ENCODE data around the gene SPAG4. TPM values are rescaled to one million over a fixed set of nuclear protein-coding genes. Genes with fewer than 3 reads are reported as not detected.

SPAG4 gene
- total RNA-seq, 1 donor from 2014 or later = 2.4 TPM

DNA sequence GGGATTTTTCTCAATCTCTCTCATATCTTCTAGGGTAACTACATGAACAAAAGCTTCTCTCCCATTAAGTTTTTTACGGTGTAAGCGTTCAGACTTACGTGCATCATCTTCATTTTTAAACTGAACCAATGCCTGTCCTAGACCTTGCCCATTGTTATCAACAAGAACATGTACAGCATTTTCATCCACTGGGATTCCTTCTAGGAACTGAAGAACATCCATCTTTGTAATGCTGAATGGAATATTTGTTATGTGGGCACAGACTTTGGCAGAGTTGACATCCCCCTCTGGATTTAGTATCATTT is 37.8 kb downstream of the SPAG4 start:
- Mint-ChIP-seq H3K36me3 (peaks cover 16% of the 10 kb centered on the region), H3K4me1 (ENCODE audit: unreplicated experiment) (peaks cover 12% of the 10 kb centered on the region), H3K27ac (no peak overlapping the region)

GRCh38 chr20:35653893-35654292 is 38.3 kb downstream of the SPAG4 start:
- no peak for DNase-seq (ENCODE audit: extremely low spot score, unreplicated experiment)
- Mint-ChIP-seq H3K9me3 (no peaks in the 10 kb centered on the region), H3K4me3 (no peak overlapping the region), H3K4me1 (ENCODE audit: unreplicated experiment) (peaks cover 14% of the 10 kb centered on the region), H3K27ac (no peak overlapping the region), H3K36me3 (peaks cover 13% of the 10 kb centered on the region), H3K27me3 (no peaks in the 10 kb centered on the region)
- no peak for TF ChIP-seq CTCF (conservative IDR thresholded peaks at IDR 0.05)

More for the DNA sequence above, 37.8 kb downstream of the SPAG4 start:
- DNase-seq (ENCODE audit: extremely low spot score, unreplicated experiment) = no peak
- no peak overlapping the region for H3K4me3 Mint-ChIP-seq
- no peaks in the 10 kb centered on the region for H3K9me3 Mint-ChIP-seq
- no peak for TF ChIP-seq CTCF (conservative IDR thresholded peaks at IDR 0.05)
- no peaks in the 10 kb centered on the region for H3K27me3 Mint-ChIP-seq

GRCh38 chr20:35654415-35654814 is 38.8 kb downstream of the SPAG4 start:
- no peaks in the 10 kb centered on the region for H3K27me3 Mint-ChIP-seq
- no peak for DNase-seq (ENCODE audit: extremely low spot score, unreplicated experiment)
- TF ChIP-seq CTCF (conservative IDR thresholded peaks at IDR 0.05) = no peak
- H3K27ac Mint-ChIP-seq = no peak overlapping the region
- H3K4me3 Mint-ChIP-seq = no peak overlapping the region
- no peaks in the 10 kb centered on the region for H3K9me3 Mint-ChIP-seq
- peaks cover 19% of the 10 kb centered on the region for H3K4me1 Mint-ChIP-seq (ENCODE audit: unreplicated experiment)
- H3K36me3 Mint-ChIP-seq = peaks cover 13% of the 10 kb centered on the region

- peaks cover 11% of the 10 kb centered on the region for H3K36me3 Mint-ChIP-seq
- no peaks in the 10 kb centered on the region for H3K9me3 Mint-ChIP-seq
- no peak for DNase-seq (ENCODE audit: extremely low spot score, unreplicated experiment)
- H3K27ac Mint-ChIP-seq = peak overlapping the region; percentile 18
- H3K4me3 Mint-ChIP-seq = peak overlapping the region; percentile 1
- TF ChIP-seq CTCF (conservative IDR thresholded peaks at IDR 0.05) = no peak
- no peaks in the 10 kb centered on the region for H3K27me3 Mint-ChIP-seq
- H3K4me1 Mint-ChIP-seq (ENCODE audit: unreplicated experiment) = peaks cover 38% of the 10 kb centered on the region
Measured at GRCh38 chr20:35657271-35657670, 41.6 kb downstream of the SPAG4 start.

DNA sequence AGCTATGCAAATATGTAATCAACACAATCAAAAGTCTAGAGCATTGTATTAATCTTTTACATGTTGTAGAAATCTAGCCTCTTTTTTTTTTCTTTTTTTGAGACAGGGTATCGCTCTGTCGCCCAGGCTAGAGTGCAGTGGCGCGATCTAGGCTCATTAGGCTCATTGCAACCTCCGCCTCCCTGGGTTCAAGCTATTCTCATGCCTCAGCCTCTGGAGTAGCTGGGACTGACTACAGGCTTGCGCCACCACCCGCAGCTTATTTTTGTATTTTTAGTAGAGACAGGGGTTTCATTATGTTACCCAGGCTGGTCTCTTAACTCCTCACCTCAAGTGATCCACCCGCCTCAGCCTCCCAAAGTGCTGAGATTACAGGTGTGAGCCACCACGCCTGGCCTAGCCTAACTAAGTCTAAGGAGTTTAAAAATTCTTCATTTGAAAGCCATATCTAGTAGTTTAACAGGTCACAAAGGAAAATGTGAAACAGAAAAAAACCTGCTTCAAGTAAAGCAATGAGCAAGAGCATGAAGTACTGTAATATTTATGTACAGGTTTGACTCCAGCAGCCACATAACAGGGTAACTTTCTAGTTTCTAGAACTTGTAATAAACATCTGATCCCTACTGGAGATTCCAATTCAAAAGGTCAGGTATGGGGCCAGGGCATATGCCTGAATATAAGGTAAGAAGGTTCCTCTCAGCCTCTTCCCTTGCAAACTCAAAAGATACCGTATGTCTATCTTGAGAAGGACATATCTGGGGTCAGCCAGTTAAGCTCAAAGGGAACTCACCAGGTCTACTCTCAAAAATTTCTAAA is 44.7 kb downstream of the SPAG4 start:
- no peak for TF ChIP-seq CTCF (conservative IDR thresholded peaks at IDR 0.05)
- DNase-seq (ENCODE audit: extremely low spot score, unreplicated experiment) = no peak
- Mint-ChIP-seq H3K27me3 (no peaks in the 10 kb centered on the region), H3K4me3 (peak overlapping the region; percentile 52), H3K36me3 (peaks cover 13% of the 10 kb centered on the region), H3K9me3 (no peaks in the 10 kb centered on the region), H3K4me1 (ENCODE audit: unreplicated experiment) (peaks cover 52% of the 10 kb centered on the region), H3K27ac (peak overlapping the region; percentile 61)
